ENCODE measurements around the gene PTBP1. TPM values are rescaled to one million over a fixed set of nuclear protein-coding genes. Genes with fewer than 3 reads are reported as not detected.

The PTBP1 gene
- total and polyA plus RNA-seq, 2 experiments from 2014 or later = 539 to 632 TPM

DNA sequence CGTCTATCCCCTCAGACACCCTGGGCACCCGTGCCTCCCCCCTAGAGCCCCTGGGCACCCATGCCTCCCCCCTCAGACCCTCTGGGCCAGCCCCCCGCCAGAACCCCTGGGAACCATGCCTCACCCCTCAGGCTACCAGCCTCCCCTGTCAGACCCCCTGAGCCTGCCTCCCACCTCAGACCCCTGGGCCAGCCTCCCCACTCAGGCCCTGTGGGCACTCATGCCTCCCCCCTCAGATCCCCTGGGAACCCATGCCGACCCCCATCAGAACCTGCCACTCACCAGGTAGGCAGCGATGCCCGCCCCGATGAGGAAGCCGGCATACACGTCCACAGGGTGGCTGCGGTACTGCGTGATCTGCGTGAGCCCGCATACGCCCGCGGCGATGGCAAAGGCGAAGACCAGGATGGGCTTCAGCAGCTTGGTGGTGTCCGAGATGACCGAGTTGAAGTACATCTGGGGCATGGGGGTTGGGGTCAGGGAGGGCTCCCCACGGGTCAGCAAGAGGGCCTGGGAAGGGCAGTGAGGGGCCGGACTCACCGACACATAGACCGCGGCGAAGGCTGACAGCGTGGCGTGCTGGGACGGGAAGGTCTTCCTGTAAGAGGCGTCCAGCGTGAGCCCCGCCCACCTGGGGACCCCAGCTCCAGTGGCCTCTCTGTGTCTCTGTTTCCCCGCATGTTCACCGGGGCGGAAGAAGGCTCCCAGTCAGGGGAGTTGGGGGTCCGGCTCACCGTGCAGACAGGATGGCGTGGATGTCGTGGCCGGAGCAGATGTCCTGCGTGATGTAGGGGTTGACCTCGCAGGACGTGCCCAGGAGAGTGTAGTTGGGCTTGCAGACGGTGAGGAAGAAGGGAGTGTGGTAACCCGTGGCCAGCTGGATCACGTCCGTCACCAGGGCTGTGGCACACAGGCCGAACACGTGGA, 17.2 kb downstream of the PTBP1 start:
- Mint-ChIP-seq H3K36me3 (ENCODE audit: low read depth) (peaks cover 52% of the 10 kb centered on the region), H3K27me3 (ENCODE audit: insufficient read depth, low read depth, poor library complexity) (peaks cover 26% of the 10 kb centered on the region), H3K9me3 (peaks cover 2% of the 10 kb centered on the region; the same call in 2 of the 3 replicates), H3K4me1 (no peaks in the 10 kb centered on the region), H3K27ac (no peak overlapping the region), H3K4me3 (no peak overlapping the region)
- Histone ChIP-seq H3K4me1 (ENCODE audit: insufficient read depth) (no peaks in the 10 kb centered on the region; the same call in 1 of the 2 replicates), H4K20me1 (replicated peaks; ENCODE audit: insufficient read depth) (peaks cover 19% of the 10 kb centered on the region), H3K9me2 (ENCODE audit: insufficient read depth) (0 out of 2 replicates have a peak, but pooled peaks cover 4% of the 10 kb centered on the region), H3K27me3 (ENCODE audit: insufficient read depth) (no peaks in the 10 kb centered on the region), H2AFZ (no peak overlapping the region), H3F3A (replicated peaks; ENCODE audit: low read depth) (peaks cover 29% of the 10 kb centered on the region), H3K36me3 (ENCODE audit: insufficient read depth) (peaks cover 15% of the 10 kb centered on the region), H3K4me2 (no peak overlapping the region), H3K27ac (ENCODE audit: low read depth) (no peak overlapping the region), H3K4me3 (no peak overlapping the region), H3K79me2 (replicated peaks; ENCODE audit: insufficient read depth) (peaks cover 12% of the 10 kb centered on the region)
- no peak for TF ChIP-seq ETS1 (IDR thresholded peaks at IDR 0.05)
- no peak for TF ChIP-seq EZH2phosphoT487 (IDR thresholded peaks at IDR 0.05; ENCODE audit: unreplicated experiment)
- DNase-seq (ENCODE audit: low spot score) (peak; percentile 33), ATAC-seq (peak; percentile 1; the same call in 1 of the 3 replicates)

DNA sequence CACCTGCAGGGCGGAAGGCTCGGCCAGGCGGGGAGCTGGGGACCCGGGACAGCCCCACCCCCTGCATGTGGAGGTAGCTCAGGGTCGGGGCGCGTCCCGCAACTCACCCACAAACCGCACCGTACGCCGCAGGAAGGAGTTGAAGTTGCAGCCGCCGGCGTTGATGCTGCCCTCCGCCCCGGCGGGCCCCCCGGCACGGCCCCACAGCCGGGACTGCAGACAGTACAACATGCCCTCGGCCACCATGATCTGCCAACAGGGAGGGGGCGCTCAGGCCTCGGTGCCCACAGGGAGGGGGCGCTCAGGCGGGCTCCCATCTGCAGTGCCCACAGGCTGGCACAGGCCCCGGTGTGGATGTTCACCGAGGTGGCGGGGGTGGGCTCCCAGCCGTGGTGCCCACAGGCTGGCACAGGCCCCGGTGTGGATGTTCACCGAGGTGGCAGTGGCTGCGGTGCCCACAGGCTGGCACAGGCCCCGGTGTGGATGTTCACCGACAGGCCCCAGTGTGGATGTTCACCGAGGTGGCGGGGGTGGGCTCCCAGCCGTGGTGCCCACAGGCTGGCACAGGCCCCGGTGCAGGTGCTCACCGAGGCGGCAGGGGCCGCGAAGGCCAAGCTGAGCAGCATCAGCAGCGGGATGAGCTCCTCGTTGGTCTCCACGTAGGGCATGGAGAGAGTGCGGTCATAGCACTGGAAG, 18.0 kb downstream of the PTBP1 start:
- no peak overlapping the region for H2AFZ ChIP-seq
- peaks cover 19% of the 10 kb centered on the region for H3K79me2 ChIP-seq (replicated peaks; ENCODE audit: insufficient read depth)
- peaks cover 30% of the 10 kb centered on the region for H3K27me3 Mint-ChIP-seq (ENCODE audit: insufficient read depth, low read depth, poor library complexity)
- no peaks in the 10 kb centered on the region; the same call in 1 of the 2 replicates for H3K4me1 ChIP-seq (ENCODE audit: insufficient read depth)
- no peaks in the 10 kb centered on the region for H3K27me3 ChIP-seq (ENCODE audit: insufficient read depth)
- H3K4me1 Mint-ChIP-seq = no peaks in the 10 kb centered on the region
- no peak overlapping the region for H3K4me3 ChIP-seq
- H3K9me2 ChIP-seq (ENCODE audit: insufficient read depth) = 0 out of 2 replicates have a peak, but pooled peaks cover 4% of the 10 kb centered on the region
- no peak overlapping the region for H3K4me3 Mint-ChIP-seq
- ATAC-seq = no peak
- DNase-seq (ENCODE audit: low spot score) = peak; percentile 29
- H3K36me3 ChIP-seq (ENCODE audit: insufficient read depth) = peaks cover 11% of the 10 kb centered on the region; the same call in 1 of the 2 replicates
- peaks cover 2% of the 10 kb centered on the region; the same call in 2 of the 3 replicates for H3K9me3 Mint-ChIP-seq
- H3K27ac ChIP-seq (ENCODE audit: low read depth) = no peak overlapping the region
- no peak overlapping the region for H3K27ac Mint-ChIP-seq
- peaks cover 44% of the 10 kb centered on the region for H3K36me3 Mint-ChIP-seq (ENCODE audit: low read depth)
- no peak overlapping the region for H3K4me2 ChIP-seq
- peaks cover 14% of the 10 kb centered on the region for H4K20me1 ChIP-seq (replicated peaks; ENCODE audit: insufficient read depth)
- peaks cover 21% of the 10 kb centered on the region for H3F3A ChIP-seq (replicated peaks; ENCODE audit: low read depth)
- TF ChIP-seq ETS1 (IDR thresholded peaks at IDR 0.05) (no peak), STAT1 (IDR thresholded peaks at IDR 0.05; ENCODE audit: unreplicated experiment) (no peak), ZNF331 (CRISPR knock-in tag; IDR thresholded peaks at IDR 0.05; ENCODE audit: low read depth) (no peak), JUNB (IDR thresholded peaks at IDR 0.05; ENCODE audit: unreplicated experiment) (no peak), CREB1 (CRISPR knock-in tag; IDR thresholded peaks at IDR 0.05; ENCODE audit: low read depth) (no peak), POLR2AphosphoS5 (IDR thresholded peaks at IDR 0.05; ENCODE audit: low read depth) (no peak), CTCF (conservative IDR thresholded peaks at IDR 0.05; ENCODE audit: low read depth in 2 of 2) (no peak), EZH2 (IDR thresholded peaks at IDR 0.05; ENCODE audit: low read depth, unreplicated experiment) (no peak)
